AG10803 (cell line): Measurements from ENCODE around the gene SEC22A.
"Not testable (repeated sequence)": the region's sequence is repeated elsewhere in the genome, so short reads cannot be mapped to it uniquely, and the experiment has no call there.

Experiments
- DNase-seq: peaks from one replicate; pipeline ENCODE4 v3.0.0; 2010; ENCODE audit warnings: low read depth
- H3K4me3 ChIP-seq: 2 replicates; pipeline ENCODE4 v1.5.1; 2011; ENCODE audit warnings: mild to moderate bottlenecking, low read length, control low read depth
- CTCF ChIP-seq: conservative IDR thresholded peaks from 2 replicates; pipeline ENCODE4 v1.5.1; 2011; ENCODE audit warnings: mild to moderate bottlenecking, low read length, control low read depth, inconsistent platforms

Gene SEC22A

GRCh38 chr3:123236902-123237301 lies 35.2 kb downstream of the SEC22A start:
- no peak overlapping the region for H3K4me3 ChIP-seq
- TF ChIP-seq CTCF, result no peak
- no peak for DNase-seq

GRCh38 chr3:123239186-123239585 lies 37.4 kb downstream of the SEC22A start:
- H3K4me3 ChIP-seq, DNase-seq: not testable (repeated sequence)

GRCh38 chr3:123239756-123240155 lies 38.0 kb downstream of the SEC22A start:
- H3K4me3 ChIP-seq, result no peak overlapping the region
- no peak for TF ChIP-seq CTCF
- DNase-seq, result no peak

- TF ChIP-seq CTCF, result no peak
- no peak overlapping the region for H3K4me3 ChIP-seq
- DNase-seq, result no peak
Measured at GRCh38 chr3:123244128-123244527, 42.4 kb downstream of the SEC22A start.

GRCh38 chr3:123246866-123247265 lies 45.1 kb downstream of the SEC22A start:
- DNase-seq, result no peak
- TF ChIP-seq CTCF, result no peak
- no peak overlapping the region for H3K4me3 ChIP-seq

- no peak for DNase-seq
- H3K4me3 ChIP-seq, result no peak overlapping the region
- TF ChIP-seq CTCF, result no peak
Measured at GRCh38 chr3:123256256-123256655, 54.5 kb downstream of the SEC22A start.

GRCh38 chr3:123258359-123258758 lies 56.6 kb downstream of the SEC22A start:
- DNase-seq, result peak; percentile 13
- no peak for TF ChIP-seq CTCF
- no peak overlapping the region for H3K4me3 ChIP-seq

GRCh38 chr3:123258811-123259420 lies 57.2 kb downstream of the SEC22A start:
- TF ChIP-seq CTCF, result peak; percentile 74
- peak; percentile 66 for DNase-seq
- no peak overlapping the region for H3K4me3 ChIP-seq
